ENCODE measurements around the gene SLC5A7. TPM values are rescaled to one million over a fixed set of nuclear protein-coding genes. Genes with fewer than 3 reads are reported as not detected.

The SLC5A7 gene
- total RNA-seq (ENCODE audit: insufficient read depth, low replicate concordance): 5.3 TPM

DNA sequence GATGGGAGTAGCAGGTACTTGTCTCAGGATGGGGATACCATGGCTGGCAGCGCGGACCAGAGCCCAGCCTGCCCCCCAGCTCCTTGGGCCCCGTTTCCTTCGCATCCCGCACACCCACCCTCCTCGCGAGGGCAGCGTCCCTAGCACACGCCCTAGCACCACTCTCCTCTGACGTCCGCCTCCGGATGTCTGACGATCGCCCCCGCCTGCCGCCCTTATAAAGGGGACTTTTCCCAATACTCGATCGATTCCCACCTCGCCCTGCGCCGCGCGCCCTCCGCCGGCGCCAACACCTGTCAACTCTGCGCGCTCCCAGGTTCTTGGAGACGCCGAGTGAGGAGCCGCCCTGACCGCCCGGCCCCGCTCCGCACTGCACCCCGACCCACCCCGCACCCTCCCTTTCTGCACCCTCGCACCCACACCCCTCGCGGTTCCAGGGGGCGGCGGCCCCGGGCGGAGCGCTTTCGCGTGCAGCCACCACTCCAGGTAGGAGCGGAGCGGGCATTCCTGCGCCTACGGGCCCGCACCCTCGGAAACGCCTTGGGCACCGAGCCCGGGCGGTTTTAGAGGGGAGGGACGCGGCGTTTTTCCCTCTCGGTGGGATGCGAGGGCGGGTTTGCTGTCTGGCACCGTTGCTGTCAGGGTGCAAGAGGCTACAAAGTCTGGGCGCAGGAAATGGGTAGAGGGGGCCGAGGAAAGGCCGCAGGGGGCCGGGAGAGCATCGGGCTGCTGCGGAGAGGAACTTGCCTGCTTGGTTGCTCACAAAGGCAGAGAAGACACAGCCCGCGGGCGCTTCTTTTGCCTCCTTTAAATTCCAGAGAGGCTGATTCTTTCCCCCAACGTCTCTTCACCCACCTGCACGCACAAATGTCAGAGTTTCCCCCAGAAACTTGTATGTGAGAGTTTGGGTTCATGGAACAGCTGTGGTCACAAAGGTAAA, at the start of gene SLC5A7:
Gene SLC5A7, plus strand, starts transcription at position 247 of the 940 bp plus-strand sequence. CDS start 1,632 bp downstream, outside the sequence.
- DNase-seq (ENCODE audit: low spot score): no peak

DNA sequence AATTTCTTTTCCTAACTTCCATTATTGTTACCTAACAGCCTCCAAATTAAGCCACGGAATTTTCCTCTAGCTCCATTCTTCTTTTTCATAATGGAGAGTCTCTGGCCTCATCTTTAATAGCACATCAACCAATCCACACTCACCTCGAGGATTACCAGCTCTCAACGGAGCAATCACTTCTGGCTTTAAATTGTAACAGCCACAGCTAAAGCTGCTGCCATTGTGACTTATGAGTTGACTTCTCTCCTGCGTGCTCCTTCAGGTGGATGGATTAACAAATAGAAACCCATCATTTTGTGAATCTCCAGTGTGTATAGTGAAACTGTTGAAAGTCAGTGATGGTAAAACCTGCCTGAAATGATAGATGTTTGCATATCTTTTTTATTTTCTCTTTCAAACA, 24.9 kb upstream of the SLC5A7 start:
- DNase-seq (ENCODE audit: low spot score): no peak

DNA sequence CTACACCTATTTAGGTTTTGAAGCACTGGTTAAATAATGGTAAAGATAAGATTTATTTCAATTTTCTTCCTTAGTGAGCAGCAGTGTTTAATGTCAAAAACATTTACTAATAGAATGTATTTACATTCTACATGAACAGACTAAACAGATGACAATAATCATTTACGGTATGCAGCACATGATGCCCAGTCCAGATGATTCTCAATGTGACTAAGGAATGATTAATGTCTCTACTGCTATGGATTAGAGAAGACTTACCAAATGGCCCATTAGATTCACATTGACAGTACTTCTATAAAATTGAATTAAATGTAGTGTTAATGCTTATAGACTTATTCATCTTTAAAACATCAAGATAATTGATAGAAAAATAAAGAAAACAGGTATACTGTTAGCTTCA, 22.1 kb upstream of the SLC5A7 start:
- no peak for DNase-seq (ENCODE audit: low spot score)

DNA sequence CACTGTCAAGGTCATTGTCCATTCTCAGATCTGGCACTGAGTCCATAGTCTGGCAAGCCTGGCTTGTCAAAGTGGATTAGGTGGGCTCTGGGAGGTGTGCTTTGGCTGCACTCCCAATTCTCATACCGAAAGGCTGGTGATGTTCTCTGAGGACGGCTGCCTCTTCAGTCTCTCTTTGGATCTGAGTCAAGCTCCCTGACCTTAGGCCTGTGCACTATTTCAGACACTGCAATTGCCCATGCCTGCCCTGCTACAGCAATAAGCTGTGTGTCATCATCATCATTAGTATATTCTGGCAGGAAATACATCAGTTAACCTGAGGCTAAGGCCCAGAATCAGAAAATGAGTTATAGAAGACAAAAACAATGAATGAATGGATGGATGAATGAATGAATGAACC, 1.6 kb upstream of the SLC5A7 start:
- no peak for DNase-seq (ENCODE audit: low spot score)

DNA sequence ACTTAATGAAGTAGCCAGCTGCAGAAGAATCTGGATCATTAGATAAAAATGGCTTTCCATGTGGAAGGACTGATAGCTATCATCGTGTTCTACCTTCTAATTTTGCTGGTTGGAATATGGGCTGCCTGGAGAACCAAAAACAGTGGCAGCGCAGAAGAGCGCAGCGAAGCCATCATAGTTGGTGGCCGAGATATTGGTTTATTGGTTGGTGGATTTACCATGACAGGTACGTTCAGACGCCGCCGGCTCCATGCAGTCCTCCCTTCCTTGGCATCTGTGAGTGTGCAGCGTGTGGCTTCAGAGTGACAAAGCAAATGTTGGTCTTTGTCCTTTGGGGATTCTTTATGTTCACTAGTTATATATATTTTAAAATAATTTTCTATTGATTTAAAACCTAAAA, 1.8 kb downstream of the SLC5A7 start:
- DNase-seq (ENCODE audit: low spot score): no peak

DNA sequence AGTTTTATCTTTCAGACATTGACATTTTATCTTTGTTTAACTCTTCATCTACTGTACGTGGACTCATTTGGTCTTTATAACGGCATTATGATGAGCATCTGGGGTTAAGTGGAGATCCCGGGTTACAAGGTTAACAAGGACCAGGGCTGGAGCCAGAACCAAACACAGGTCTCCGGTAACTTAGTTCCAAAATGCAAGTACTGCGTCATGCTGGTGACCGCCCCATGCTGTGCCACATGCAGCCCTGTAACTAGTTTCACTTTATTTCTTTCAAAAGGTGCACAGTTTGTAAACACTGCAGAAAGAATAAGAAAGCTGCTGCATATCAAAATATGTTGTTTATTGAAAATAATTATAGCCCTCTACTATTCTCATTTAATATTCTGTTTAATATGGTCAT, 3.1 kb downstream of the SLC5A7 start:
- DNase-seq (ENCODE audit: low spot score): no peak

DNA sequence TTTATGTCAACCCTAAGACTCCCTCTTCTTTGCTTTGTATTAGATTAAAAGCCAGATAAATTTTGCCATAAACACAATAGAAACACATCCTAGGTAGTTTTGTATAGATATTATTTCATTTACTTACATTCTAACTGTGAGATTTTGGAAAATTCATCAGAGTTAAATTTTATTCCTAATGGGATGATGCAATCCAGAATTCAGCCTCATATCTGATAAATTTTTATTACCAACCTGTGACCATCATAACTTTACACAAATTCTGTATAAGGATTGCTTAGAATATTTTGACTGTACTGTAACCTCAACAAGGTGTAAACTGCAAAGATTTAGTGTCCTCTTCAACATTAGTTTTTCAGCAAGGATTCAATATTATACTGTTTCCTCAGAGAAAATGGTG, 4.4 kb downstream of the SLC5A7 start:
- no peak for DNase-seq (ENCODE audit: low spot score)

DNA sequence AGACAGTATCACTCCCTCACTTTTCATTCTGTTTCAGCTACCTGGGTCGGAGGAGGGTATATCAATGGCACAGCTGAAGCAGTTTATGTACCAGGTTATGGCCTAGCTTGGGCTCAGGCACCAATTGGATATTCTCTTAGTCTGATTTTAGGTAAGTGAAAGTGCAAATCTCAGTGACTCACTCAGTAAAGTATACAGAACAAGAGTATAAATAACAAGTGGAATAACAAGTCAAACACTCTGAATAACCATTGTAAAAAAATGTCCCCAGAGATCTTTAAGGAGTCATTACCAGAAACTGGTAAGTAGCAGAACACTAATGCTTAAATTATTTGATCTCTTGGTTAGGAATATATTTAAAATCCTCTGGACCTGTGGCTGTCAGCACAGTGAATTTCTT, 5.7 kb downstream of the SLC5A7 start:
- no peak for DNase-seq (ENCODE audit: low spot score)

DNA sequence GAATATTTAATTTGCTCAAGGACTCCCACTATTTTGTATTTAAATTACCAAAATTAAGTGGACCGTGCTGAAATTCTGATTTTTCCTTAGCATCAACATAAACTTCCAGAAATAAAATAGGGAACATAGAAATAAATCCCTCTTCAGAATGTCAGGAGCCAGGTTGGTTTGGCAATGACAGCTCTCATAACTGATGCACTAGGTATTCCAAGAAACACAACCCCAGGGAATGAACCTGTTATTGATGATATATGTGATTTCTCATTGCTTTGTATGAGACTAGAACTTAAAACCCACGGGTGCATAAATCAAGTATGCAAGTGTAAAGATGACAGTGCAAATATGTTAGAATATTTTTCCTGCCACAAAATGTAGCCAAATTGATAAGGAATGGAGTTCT, 12.8 kb downstream of the SLC5A7 start:
- DNase-seq (ENCODE audit: low spot score): no peak

DNA sequence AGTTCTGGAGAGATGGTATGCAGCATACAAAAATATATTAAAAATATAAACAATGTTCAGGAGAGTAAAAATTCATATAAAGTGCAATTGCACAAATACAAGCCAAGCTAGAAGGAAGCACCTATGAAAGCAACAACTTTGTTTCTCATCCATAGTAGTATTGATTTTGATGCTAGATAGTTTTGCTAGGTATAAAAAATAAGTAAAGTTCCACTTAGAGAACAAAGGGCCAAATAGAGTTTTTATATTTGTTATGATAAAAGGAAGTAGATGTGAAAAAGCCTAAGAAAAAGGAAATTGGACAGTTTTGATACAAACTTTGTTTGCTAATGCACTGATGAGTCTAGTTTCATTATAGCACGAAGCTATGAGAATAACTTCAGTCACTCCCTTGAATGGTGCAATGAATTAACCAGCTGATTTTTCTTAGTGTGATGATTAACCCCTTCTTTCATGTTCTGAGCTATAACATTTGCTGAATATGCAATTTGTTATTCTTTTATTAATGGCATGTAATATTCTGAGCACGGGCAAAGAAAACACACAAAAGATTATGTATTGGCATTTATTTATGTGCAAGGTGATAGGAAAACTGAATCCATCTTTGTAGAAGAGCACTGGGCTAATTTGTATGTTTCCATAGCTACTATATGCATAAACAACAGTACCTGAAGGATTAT, 24.7 kb downstream of the SLC5A7 start:
- no peak for DNase-seq (ENCODE audit: low spot score)

DNA sequence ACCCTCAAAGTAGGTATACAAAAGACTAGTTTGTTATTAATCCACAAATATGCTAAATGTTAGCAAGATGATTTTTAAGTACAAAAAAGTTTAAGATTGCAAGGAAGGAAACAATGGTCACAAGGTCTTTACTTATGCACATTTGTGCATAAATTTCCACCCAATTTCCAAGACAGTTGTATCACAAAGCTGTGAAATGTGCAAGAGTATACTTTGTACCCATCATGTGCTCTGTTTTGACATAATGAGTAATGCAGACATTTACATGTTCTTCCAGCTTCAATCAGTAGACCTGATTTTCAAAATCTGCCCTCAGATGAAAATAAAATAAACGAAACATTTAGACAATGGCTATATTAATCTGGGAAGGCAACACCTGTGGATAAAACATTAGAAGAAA, 27.0 kb downstream of the SLC5A7 start:
- no peak for DNase-seq (ENCODE audit: low spot score)

DNA sequence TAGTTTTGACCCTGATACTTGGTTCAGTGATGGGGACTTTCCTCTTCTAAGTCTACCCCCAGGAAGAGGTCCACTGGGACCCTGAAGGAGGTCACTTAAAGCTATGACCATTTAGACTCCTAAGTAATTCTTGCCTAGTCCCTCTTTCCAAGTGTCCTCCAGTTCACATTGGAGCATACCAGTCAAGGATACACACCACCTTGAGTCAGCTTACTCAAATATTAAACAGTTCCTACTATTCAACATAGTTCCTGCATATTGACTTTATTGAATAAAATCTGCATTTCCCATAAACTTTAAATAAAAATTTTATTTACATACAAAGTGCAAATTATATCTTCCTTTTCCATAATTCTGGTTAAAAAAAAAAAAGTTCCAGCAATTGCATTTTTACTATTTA, 36.3 kb downstream of the SLC5A7 start:
- no peak for DNase-seq (ENCODE audit: low spot score)

DNA sequence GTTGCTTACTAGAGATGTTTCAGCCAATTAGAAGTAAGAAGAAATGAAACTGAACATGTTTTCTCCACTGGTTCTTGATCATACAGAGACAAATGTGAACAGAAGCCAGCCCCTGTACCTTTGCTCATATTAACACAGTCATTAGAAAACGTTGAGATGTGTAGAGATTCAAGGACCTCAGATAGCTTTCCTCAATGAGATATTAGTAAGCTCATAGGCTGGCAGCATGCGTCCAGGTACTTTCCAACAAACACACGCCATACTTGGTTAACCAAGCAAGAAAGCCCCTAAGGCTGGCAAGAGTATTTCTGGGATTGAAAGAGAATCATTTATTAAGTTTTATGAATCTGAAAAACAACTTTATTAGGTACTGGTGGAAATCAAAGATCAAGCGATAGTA, 37.5 kb downstream of the SLC5A7 start:
- no peak for DNase-seq (ENCODE audit: low spot score)

DNA sequence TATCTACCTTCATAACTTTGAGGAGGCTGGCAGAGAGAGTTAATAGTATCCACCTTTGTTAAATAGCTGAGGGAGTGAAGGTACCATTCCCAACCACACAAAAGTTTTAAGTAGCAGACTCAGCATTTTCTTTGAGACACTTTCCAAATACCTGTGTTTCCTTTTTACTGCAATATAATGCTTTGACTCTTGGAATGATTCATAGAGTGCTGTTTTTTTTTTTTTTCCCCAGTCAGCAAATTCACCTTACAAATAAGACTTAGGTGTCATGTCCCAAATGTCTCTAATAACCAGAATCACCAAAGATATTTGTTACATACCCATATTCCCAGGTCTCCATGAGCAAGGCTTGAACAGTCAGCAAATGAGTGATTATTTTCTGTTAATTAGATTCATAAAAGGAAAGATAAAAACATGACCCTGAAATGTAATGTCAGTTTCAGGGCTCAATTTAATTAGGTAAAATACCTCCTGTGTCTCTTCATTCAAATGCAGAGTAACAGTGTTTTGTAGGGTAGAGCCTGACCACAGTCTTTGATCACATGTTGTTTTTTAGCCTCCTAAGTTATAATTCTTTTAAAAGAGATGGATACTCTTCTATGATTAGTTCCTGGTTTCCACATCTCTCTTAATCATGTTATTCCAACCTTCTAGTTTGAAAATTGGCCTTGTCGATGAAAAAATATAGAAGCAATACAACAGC, 39.9 kb downstream of the SLC5A7 start:
- DNase-seq (ENCODE audit: low spot score): no peak

DNA sequence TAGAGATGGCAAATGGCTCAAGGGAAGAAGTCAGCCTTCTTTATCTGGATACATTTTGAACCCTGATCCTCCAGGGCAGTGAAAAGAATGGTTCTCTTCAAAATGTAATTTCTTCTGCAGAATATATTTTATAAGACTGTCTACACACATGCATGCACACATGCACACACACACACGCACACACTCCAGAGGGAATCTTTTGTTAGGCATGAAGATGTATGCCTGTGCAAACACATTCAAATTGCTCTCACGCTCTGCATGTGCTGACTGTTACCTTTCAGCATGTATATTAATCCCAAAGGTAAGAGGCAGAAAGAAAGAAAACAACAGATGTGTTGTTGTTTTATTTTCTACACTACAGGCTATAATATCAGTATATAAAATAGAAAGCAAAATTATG, 43.2 kb downstream of the SLC5A7 start:
- DNase-seq (ENCODE audit: low spot score): no peak

DNA sequence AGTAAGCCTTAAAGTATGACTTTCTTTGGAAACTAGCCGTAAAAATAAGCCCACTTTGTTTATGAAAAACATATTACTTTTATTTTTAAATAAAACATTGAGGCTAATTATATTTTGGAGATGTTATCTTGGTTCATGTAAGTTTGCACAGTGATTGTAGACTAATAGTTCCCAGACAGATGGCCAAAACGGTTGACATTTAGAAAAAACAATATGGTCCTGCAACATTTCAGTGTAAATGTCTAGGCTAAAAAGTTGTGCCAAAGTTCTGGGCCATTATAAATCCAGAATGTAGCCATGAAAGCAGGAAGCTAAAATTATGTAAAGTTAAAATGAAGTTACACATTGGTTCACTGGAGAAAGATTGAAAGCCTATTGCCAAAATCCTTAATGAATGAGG, 43.6 kb downstream of the SLC5A7 start:
- DNase-seq (ENCODE audit: low spot score): no peak

DNA sequence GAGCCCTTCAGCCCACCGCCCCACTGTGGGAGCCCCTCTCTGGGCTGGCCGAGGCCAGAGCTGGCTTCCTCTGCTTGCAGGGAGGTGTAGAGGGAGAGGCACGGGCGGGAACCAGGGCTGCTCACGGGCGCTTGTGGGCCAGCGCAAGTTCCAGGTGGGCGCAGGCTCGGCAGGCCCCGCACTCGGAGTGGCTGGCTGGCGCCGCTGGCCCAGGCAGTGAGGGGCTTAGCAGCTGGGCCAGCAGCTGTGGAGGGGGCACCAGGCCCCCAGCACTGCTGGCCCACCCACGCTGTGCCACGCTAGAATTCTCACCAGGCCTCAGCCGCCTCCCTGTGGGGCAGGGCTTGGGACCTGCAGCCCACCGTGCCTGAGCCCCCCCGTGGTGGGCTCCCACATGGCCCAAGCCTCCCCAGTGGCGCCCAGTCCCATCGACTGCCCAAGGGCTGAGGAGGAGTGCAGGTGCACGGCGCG, 45.2 kb downstream of the SLC5A7 start:
- DNase-seq (ENCODE audit: low spot score): no peak

DNA sequence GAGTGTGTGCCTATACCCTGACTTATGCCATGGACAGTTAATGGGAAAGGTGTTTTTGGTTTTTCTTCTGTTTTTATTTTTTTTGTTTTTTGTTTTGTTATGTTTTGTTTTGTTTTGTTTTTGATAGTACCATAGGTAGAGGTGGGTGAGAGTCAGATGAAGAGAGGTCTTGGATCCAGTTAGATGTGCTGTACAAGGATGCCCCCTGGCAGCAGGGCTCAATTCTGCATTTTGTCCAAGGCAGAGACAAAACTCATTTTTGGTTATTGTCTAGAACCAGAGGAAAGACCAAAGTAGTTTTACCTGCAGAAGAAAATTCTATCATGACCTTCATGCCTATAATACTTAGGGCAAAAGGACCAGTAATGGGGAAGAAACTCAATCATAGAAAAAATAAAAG, 48.5 kb downstream of the SLC5A7 start:
- DNase-seq (ENCODE audit: low spot score): no peak

DNA sequence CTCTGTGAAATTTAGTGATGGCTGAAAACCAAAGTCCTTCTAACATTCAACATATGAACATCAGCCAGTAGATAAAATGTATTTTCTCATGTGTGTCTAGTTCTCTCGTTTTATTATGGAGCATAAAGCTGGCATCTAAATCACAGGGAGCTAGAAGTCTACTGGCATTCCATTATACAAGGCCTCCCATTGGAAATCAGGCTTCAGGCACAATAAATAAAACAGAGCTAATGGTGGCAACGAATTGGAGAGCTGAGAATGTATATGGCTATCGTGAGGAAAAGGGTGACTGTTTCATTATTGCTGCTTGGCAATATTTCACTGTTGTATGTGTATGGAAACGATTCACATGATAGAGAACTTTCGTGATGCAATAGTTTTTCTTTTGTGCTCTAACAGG, 62.4 kb downstream of the SLC5A7 start:
- DNase-seq (ENCODE audit: low spot score): no peak

DNA sequence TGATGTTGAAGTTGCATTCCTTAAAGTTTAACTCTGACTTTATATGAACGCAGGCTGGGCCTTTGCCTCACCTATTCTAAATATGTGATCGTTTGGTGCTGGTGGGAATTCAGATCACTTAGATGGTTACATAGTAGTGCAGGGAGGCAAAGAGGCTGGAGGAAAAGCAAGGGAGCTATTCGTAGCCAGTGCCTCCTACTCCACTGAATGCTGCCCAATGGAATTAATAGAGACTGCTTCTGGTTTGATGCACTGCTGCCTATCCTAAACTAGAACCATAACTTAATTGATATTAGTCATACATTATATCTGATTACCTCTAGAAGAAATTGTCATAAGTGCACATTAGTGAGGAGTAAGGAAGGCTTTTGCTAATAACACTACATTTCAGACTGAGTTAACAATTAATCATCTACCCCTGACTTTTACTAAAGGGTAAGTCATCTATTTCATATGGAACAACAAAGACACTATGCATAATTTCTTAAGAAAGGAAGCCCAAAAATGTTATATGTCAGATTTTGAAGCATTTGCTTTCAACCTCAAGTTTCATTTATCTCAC, 72.3 kb downstream of the SLC5A7 start:
- DNase-seq (ENCODE audit: low spot score): no peak

DNA sequence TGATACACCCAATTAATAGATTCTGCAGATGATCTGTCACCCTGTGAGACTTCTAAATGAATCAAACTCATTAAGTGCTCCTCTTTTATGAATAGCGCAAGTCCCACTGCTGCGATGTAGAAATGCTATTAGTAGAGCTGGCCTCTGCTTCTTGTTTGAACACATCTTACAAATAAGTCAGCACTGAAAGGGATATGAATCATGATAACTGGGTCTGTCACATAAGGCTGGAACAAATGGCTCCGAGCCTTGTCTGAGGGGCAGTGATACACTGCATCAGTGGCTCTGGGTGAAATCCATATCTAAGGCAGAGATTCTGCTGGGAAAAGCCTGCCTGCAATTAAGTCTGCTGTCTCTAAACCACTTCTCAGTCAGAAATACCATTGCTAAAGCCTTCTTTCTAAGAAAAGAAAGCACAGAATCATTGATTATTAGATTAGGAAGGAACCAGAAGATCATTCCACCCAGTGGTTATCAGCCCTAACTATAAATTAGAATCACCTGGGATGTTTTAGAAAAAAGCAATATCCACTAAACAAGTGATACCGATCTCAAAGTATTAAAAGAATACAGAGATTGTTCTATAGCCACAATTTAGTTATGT, 75.2 kb downstream of the SLC5A7 start:
- DNase-seq (ENCODE audit: low spot score): no peak

Measured in umbilical cord (tissue), 2 donors.